ENCODE results near the gene ATL1.
A peak's percentile ranks its signal among the peaks of the same experiment; 100 is the strongest.

Gene ATL1

GRCh38 chr14:50559990-50560930 is at the start of gene ATL1:
TSS of gene ATL1 (plus strand) at chr14:50560145. CDS start at chr14:50560266, 121 bp downstream.
- peak; percentile 12 for DNase-seq (ENCODE audit: low read depth)

GRCh38 chr14:50510157-50510556 is 49.8 kb upstream of the ATL1 start:
- no peak for DNase-seq (ENCODE audit: low read depth)

- no peak for DNase-seq (ENCODE audit: low read depth)
Observed at GRCh38 chr14:50512463-50512862, 47.5 kb upstream of the ATL1 start.

GRCh38 chr14:50516091-50516490 is 43.9 kb upstream of the ATL1 start:
- no peak for DNase-seq (ENCODE audit: low read depth)

GRCh38 chr14:50520947-50521815 is 38.8 kb upstream of the ATL1 start:
- DNase-seq (ENCODE audit: low read depth) = peak; percentile 79

GRCh38 chr14:50521912-50522341 is 38.0 kb upstream of the ATL1 start:
- DNase-seq (ENCODE audit: low read depth) = no peak

- DNase-seq (ENCODE audit: low read depth) = no peak
Observed at GRCh38 chr14:50523271-50524041, 36.5 kb upstream of the ATL1 start.

GRCh38 chr14:50524060-50524459 is 35.9 kb upstream of the ATL1 start:
- DNase-seq (ENCODE audit: low read depth) = no peak

- no peak for DNase-seq (ENCODE audit: low read depth)
Observed at GRCh38 chr14:50524731-50525515, 35.0 kb upstream of the ATL1 start.

GRCh38 chr14:50528000-50528399 is 31.9 kb upstream of the ATL1 start:
- DNase-seq (ENCODE audit: low read depth) = no peak

- no peak for DNase-seq (ENCODE audit: low read depth)
Observed at GRCh38 chr14:50529288-50530179, 30.4 kb upstream of the ATL1 start.

GRCh38 chr14:50530358-50530757 is 29.6 kb upstream of the ATL1 start:
- no peak for DNase-seq (ENCODE audit: low read depth)

- no peak for DNase-seq (ENCODE audit: low read depth)
Observed at GRCh38 chr14:50530794-50531365, 29.1 kb upstream of the ATL1 start.

- no peak for DNase-seq (ENCODE audit: low read depth)
Observed at GRCh38 chr14:50531595-50532501, 28.1 kb upstream of the ATL1 start.

GRCh38 chr14:50532502-50533240 is 27.3 kb upstream of the ATL1 start, which contains the start of gene MAP4K5:
TSS of gene MAP4K5 (minus strand) at chr14:50532569. CDS start at chr14:50532049, 520 bp downstream.
- peak; percentile 62 for DNase-seq (ENCODE audit: low read depth)

GRCh38 chr14:50533241-50533705 is 26.7 kb upstream of the ATL1 start:
- DNase-seq (ENCODE audit: low read depth) = no peak

GRCh38 chr14:50533806-50534205 is 26.1 kb upstream of the ATL1 start:
- DNase-seq (ENCODE audit: low read depth) = no peak

- no peak for DNase-seq (ENCODE audit: low read depth)
Observed at GRCh38 chr14:50534416-50534815, 25.5 kb upstream of the ATL1 start.
